Astrocyte of the spinal cord (primary cell): ENCODE results near the gene TNS1.

Source experiments
- DNase-seq: peaks from one replicate; pipeline ENCODE4 v3.0.0; 2011; ENCODE audit warnings: low read depth, low spot score
- H3K4me3 ChIP-seq: 2 replicates; pipeline ENCODE4 v1.5.1; 2011; ENCODE audit warnings: low read depth, mild to moderate bottlenecking, low read length, moderate library complexity
- in situ Hi-C: cut with HindIII; loops from 2 replicates; pipeline ENCODE4 v1.10.0; 2017; ENCODE audit warnings: low sequenced_read_pairs
- TF ChIP-seq, protein P1 (sequence below): IDR thresholded peaks from 2 replicates; pipeline ENCODE4 v1.5.1; 2012; ENCODE audit warnings: low read depth, mild to moderate bottlenecking, low read length, inconsistent platforms

TNS1 gene

DNA sequence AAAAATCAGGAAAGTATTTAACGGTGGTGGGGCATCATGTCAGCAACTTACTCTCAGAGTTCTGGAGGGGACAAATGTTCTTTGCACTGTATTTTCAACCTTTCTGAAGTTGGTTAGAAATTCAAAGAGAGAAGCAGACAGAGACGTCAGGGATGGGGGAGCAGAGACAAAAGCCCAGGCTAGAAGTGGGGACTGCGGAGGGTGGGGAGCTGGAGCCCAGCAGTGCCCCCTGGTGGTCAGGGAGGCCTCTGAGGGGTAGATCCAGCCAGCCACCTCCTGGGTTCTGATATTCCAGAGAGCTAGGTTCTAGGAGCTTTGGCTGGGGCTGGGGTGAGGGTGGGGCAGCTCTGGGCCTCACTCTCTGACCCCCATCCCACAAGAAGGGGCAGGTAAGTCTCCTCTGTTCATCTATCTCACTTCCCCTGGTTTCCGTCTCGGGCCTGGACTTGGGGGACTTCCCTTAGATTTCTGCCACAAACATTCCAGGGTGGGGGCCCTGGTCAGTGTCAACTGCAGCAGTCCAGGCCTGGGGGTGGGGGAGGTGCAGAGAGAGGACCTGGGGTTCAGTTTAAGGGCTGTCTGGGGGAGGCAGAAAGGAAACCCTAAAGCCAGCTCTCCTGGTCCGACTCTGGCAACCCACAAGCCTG is 8.9 kb downstream of the TNS1 start:
- TF ChIP-seq, protein P1, sequence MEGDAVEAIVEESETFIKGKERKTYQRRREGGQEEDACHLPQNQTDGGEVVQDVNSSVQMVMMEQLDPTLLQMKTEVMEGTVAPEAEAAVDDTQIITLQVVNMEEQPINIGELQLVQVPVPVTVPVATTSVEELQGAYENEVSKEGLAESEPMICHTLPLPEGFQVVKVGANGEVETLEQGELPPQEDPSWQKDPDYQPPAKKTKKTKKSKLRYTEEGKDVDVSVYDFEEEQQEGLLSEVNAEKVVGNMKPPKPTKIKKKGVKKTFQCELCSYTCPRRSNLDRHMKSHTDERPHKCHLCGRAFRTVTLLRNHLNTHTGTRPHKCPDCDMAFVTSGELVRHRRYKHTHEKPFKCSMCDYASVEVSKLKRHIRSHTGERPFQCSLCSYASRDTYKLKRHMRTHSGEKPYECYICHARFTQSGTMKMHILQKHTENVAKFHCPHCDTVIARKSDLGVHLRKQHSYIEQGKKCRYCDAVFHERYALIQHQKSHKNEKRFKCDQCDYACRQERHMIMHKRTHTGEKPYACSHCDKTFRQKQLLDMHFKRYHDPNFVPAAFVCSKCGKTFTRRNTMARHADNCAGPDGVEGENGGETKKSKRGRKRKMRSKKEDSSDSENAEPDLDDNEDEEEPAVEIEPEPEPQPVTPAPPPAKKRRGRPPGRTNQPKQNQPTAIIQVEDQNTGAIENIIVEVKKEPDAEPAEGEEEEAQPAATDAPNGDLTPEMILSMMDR = peak; percentile 83
- DNase-seq = no peak
- in situ Hi-C loops = no loop called here
- no peak overlapping the region for H3K4me3 ChIP-seq

DNA sequence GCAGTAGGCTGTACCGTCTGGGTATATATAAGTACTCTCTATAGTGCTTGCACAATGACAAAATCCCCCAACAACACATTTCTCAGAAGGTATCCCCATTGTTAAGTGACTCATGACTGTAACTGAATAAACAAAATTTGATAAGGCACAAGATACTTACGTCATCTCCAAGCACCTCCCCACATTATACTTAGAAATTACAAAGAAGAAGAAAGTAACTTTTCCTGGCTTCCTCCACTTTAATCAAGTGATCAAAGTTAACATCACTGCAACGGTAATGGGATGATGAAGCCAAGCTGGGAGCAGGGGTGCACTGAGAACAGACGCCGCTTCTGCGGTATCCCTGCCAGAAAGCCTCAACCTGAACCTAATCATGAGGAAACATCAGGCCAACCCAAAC is 9.7 kb downstream of the TNS1 start:
- TF ChIP-seq, protein P1 = no peak
- H3K4me3 ChIP-seq = no peak overlapping the region
- peak; percentile 57 for DNase-seq
- in situ Hi-C loops = no loop called here

DNA sequence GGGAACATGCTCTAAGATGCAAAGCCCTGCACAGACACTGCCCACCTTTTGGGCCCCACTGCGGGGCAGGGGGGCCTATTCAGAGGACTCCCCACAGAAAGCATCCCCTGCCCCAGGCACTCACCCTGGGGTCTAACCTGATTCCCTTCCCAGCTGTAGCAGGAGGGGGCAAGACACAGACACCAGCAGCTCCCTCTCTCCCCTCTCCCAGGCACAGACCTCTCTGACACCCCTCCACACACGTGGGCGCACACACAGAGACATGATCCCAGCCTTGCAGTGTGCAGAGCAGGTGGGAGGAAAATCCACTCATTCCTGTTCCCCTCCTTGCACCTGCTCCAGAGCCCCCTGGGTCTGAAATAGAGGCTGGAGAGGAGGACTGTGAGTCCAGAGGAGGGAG is 10.7 kb downstream of the TNS1 start:
- TF ChIP-seq, protein P1 = no peak
- DNase-seq = no peak
- in situ Hi-C loops = no loop called here
- no peak overlapping the region for H3K4me3 ChIP-seq

DNA sequence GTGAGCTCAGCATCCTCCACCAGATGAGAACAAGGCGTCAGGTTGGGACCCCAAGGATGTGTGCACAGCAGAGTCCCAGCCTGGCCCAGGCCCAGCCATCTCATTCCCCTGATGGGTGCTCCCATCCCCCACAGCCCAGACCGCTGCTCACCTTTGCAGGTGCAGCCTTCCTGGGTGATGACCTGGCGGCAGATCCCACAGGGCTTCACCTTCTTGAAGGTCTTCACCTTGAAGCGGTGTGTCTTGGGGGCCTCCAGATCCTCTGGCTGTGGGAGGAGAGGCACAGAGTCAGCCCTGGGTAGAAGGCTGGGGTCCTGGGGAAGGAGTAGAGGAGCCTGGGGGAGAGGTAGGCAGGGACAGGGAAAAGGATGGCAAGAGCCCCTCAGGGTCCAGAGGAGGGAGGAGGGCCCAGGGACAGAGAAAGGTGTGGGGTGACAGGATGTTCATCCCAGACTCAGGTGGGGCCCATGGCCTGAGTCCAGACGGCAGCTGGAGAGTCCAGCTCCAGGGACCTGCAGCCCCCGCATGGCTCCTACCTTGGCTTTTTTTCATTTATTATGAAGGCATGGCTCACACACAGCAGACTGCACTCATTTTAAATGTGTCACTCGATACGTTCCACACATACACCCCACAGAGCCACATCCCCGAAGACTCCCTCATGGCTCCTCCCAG is 11.9 kb downstream of the TNS1 start:
- DNase-seq = no peak
- in situ Hi-C loops = no loop called here
- TF ChIP-seq, protein P1 = no peak
- H3K4me3 ChIP-seq = no peak overlapping the region

GRCh38 chr2:217990389-217990788 is 12.4 kb downstream of the TNS1 start:
- TF ChIP-seq, protein P1 = no peak
- no peak overlapping the region for H3K4me3 ChIP-seq
- no peak for DNase-seq
- in situ Hi-C loops = no loop called here

GRCh38 chr2:217989221-217989948 is 13.4 kb downstream of the TNS1 start:
- no peak for DNase-seq
- TF ChIP-seq, protein P1 = no peak
- in situ Hi-C loops = no loop called here
- no peak overlapping the region for H3K4me3 ChIP-seq
